ENCODE data around the gene PTP4A1. TPM values are rescaled to one million over a fixed set of nuclear protein-coding genes. Genes with fewer than 3 reads are reported as not detected.

PTP4A1 gene
- total RNA-seq, 6 experiments from 2014 or later: 147 to 342 (median 225) TPM

DNA sequence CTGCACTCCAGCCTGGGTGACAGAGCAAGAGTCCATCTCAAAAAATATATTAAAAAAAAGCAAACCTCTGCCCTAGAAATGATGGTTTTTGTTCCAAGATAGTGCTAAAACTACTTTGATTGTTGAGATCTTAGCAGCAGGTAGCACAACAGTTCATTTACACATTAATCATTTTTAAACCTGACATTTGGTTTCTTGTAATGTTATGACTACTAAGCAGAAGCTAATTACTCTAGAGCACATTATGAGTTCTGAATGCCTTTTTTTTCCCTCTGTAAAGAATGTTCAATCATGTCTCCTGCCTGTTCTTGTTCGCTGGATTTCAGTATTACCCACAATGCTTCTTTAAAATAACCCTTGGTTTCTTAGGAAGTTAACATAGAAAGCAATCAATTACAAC lies 38.7 kb downstream of the PTP4A1 start:
- no peaks in the 10 kb centered on the region for H3K4me1 ChIP-seq
- no peaks in the 10 kb centered on the region for H3K27me3 ChIP-seq
- 86% methylated on average over 1 of the region's 1 CpG for WGBS (ENCODE audit: insufficient coverage, low coverage, low lambda C conversion rate, missing lambda C conversion rate)
- ATAC-seq: no peak
- no peak for DNase-seq
- no peak overlapping the region for H3K27ac ChIP-seq
- no peaks in the 10 kb centered on the region for H3K9me3 ChIP-seq
- H3K4me3 ChIP-seq: no peak overlapping the region
- TF ChIP-seq POLR2A (IDR thresholded peaks at IDR 0.05): no peak
- TF ChIP-seq, protein P1, sequence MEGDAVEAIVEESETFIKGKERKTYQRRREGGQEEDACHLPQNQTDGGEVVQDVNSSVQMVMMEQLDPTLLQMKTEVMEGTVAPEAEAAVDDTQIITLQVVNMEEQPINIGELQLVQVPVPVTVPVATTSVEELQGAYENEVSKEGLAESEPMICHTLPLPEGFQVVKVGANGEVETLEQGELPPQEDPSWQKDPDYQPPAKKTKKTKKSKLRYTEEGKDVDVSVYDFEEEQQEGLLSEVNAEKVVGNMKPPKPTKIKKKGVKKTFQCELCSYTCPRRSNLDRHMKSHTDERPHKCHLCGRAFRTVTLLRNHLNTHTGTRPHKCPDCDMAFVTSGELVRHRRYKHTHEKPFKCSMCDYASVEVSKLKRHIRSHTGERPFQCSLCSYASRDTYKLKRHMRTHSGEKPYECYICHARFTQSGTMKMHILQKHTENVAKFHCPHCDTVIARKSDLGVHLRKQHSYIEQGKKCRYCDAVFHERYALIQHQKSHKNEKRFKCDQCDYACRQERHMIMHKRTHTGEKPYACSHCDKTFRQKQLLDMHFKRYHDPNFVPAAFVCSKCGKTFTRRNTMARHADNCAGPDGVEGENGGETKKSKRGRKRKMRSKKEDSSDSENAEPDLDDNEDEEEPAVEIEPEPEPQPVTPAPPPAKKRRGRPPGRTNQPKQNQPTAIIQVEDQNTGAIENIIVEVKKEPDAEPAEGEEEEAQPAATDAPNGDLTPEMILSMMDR (IDR thresholded peaks at IDR 0.05): no peak
- no peaks in the 10 kb centered on the region for H3K36me3 ChIP-seq
- intact Hi-C loops (cut with DNase I): no loop called here

DNA sequence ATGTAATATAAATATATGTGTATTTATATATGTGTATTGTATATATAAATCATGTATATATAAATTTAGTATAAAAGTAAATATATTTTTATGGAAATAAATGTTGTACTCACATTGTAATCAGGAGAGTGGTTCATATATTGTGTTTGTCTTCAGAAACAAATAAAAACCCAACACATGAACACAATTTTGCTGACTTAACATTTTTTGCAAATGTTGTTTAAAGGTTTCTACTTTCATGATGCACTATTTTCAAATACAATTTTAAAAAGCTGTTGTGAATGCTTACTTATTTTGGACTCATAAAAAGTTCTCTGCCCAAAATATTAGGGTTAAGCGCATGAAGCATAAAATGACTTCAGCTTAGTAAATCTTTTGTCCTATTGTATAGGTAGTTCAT lies 39.3 kb downstream of the PTP4A1 start:
- DNase-seq (no peak), ATAC-seq (no peak)
- Histone ChIP-seq H3K27me3 (no peaks in the 10 kb centered on the region), H3K4me1 (no peaks in the 10 kb centered on the region), H3K4me3 (no peak overlapping the region), H3K9me3 (no peaks in the 10 kb centered on the region), H3K36me3 (no peaks in the 10 kb centered on the region), H3K27ac (no peak overlapping the region)
- TF ChIP-seq, protein P1 (IDR thresholded peaks at IDR 0.05): no peak
- TF ChIP-seq POLR2A (IDR thresholded peaks at IDR 0.05): no peak
- WGBS (ENCODE audit: insufficient coverage, low coverage, low lambda C conversion rate, missing lambda C conversion rate): 96% methylated on average over 1 of the region's 1 CpG
- intact Hi-C loops (cut with DNase I): no loop called here

DNA sequence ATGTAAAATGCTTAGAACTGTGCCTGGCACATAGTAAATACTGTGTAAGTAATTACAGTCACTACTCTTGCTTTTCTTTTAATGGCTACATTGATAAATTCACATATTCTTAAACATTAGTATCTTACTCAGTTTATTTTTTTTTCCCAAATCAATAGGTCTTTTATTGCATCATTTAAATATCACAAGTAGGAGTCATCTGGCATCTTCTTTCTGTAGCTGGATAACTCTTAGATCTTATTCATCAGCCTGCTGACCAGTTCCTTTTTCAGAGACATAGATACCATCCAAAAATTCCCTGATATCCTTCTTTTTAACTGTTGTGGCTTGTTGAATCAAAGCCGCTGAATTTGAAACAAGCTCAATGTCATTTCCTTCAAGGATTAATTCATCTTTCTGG lies 43.3 kb downstream of the PTP4A1 start:
- H3K4me1 ChIP-seq: no peaks in the 10 kb centered on the region
- DNase-seq (no peak), ATAC-seq (no peak)
- no peaks in the 10 kb centered on the region for H3K27me3 ChIP-seq
- no peak overlapping the region for H3K4me3 ChIP-seq
- H3K9me3 ChIP-seq: no peaks in the 10 kb centered on the region
- no peak for TF ChIP-seq POLR2A (IDR thresholded peaks at IDR 0.05)
- TF ChIP-seq, protein P1 (IDR thresholded peaks at IDR 0.05): no peak
- intact Hi-C loops (cut with DNase I): no loop called here
- H3K27ac ChIP-seq: no peak overlapping the region
- WGBS (ENCODE audit: insufficient coverage, low coverage, low lambda C conversion rate, missing lambda C conversion rate): 100% methylated on average over 1 of the region's 1 CpG
- H3K36me3 ChIP-seq: no peaks in the 10 kb centered on the region

Small RNA genes lying within 50 kb of the gene (small RNA-seq; reads per million reads assigned to genes)
- 0 to 0.10 reads per million in 2 experiments for gene AL513043.1

Other genes with a start within 250 kb of the PTP4A1 start
- 10 to 100 TPM; 22.1 to 35.2 (median 31.5) TPM for gene PHF3, start 63.3 kb downstream of the PTP4A1 start, total RNA-seq